HCT116 (cell line): ENCODE data around the gene TBX2. TPM values are rescaled to one million over a fixed set of nuclear protein-coding genes. Genes with fewer than 3 reads are reported as not detected.

ENCODE experiments used
- ATAC-seq: fragments of 200-7000 bp; cut with Tn5 transposase; 2 replicates; pipeline ENCODE4 v1.9.1; 2020; ENCODE audit warnings: mild to moderate bottlenecking, moderate library complexity
- BruUV-seq: library from RNA; stranded (reverse); fragments of 400-500 nt; replicated peaks from 2 replicates; lab custom pipeline; 2021; lab: Mats Ljungman, UMichigan
- CTCF ChIA-PET: fragments of 300-600 bp; sonication (Branson Sonifier 250); formaldehyde crosslinking; loops from one replicate; lab custom pipeline; 2021; ENCODE audit warnings: antibody characterized with exemption; lab: Charles Lee
- POLR2A ChIA-PET: fragments of 300-600, 350-600 bp; sonication (Branson Sonifier 250); formaldehyde crosslinking; loops from one replicate; lab custom pipeline; 2021; ENCODE audit warnings: antibody characterized with exemption; lab: Charles Lee
- RAD21 ChIA-PET, 2 experiments: fragments of 300-600 bp; sonication (Branson Sonifier 250); formaldehyde crosslinking; loops; one replicate each; lab custom pipeline; 2023; ENCODE audit warnings: low total read pairs in 2 of 2; ENCODE audit not compliant: uncharacterized antibody in 2 of 2, unreplicated experiment in 2 of 2, low non-redundant PET in 1 of 2; lab: Charles Lee
- DNase-seq: peaks from one replicate; pipeline ENCODE4 v3.0.0-alpha.2; 2010; ENCODE audit warnings: low read depth, low spot score
- H2AFZ ChIP-seq: fragments of 200-600 bp; shearing (Covaris generic), sonication (generic); 2 replicates; pipeline ENCODE4 v1.6.1; 2017; ENCODE audit warnings: low read depth, mixed run types, mixed read lengths, antibody characterized with exemption, low read length; ENCODE audit not compliant: poor library complexity, severe bottlenecking
- H3K27ac ChIP-seq: 2 replicates; pipeline ENCODE4 v1.5.1; 2012; ENCODE audit warnings: low read depth, low read length
- H3K27me3 ChIP-seq: fragments of 200-600 bp; sonication (generic); 2 replicates; pipeline ENCODE4 v1.6.1; 2016; ENCODE audit warnings: mixed run types, low read length, mixed read lengths; ENCODE audit not compliant: insufficient read depth
- H3K36me3 ChIP-seq, 2 experiments: fragments of 200-500 bp in 1 of 2; fragments of 200-600 bp in 1 of 2; sonication (Bioruptor generic) in 1 of 2; sonication (generic) in 1 of 2; 2 replicates each; pipeline versions ENCODE4 v1.5.1 to v1.6.1; 2014 to 2016; ENCODE audit warnings: low read length in 2 of 2, inconsistent platforms in 1 of 2, mixed read lengths in 1 of 2, mixed run types in 1 of 2; ENCODE audit not compliant: insufficient read depth in 2 of 2, control insufficient read depth in 1 of 2
- H3K4me1 ChIP-seq, 2 experiments: fragments of 200-600 bp in 1 of 2; sonication (generic) in 1 of 2; 2 replicates each; pipeline versions ENCODE4 v1.5.1 to v1.6.1; 2012 to 2017; ENCODE audit warnings: low read length in 2 of 2, inconsistent platforms in 1 of 2, mild to moderate bottlenecking in 1 of 2, mixed read lengths in 1 of 2, mixed run types in 1 of 2, moderate library complexity in 1 of 2; ENCODE audit not compliant: insufficient read depth in 2 of 2, control insufficient read depth in 1 of 2
- H3K4me2 ChIP-seq: fragments of 200-600 bp; sonication (generic); 2 replicates; pipeline ENCODE4 v1.6.1; 2017; ENCODE audit warnings: mixed run types, low read length, mixed read lengths
- H3K4me3 ChIP-seq, 2 experiments: fragments of 200-600 bp in 1 of 2; sonication (generic) in 1 of 2; replicated peaks in 1 of 2; 2 replicates each; pipeline ENCODE4 v1.5.1; 2011 to 2016; ENCODE audit warnings: low read length in 2 of 2, control low read depth in 1 of 2, low read depth in 1 of 2, mild to moderate bottlenecking in 1 of 2, mixed read lengths in 1 of 2, mixed run types in 1 of 2
- H3K79me2 ChIP-seq: fragments of 200-600 bp; sonication (generic); 2 replicates; pipeline ENCODE4 v1.6.1; 2017; ENCODE audit warnings: mild to moderate bottlenecking, mixed run types, low read length, moderate library complexity, mixed read lengths; ENCODE audit not compliant: insufficient read depth
- H3K9ac ChIP-seq: fragments of 200-600 bp; sonication (generic); 2 replicates; pipeline ENCODE4 v1.6.1; 2016; ENCODE audit warnings: low read length, mixed read lengths
- H3K9me2 ChIP-seq: fragments of 200-600 bp; sonication (generic), shearing (Covaris generic); 2 replicates; pipeline ENCODE4 v1.6.1; 2017; ENCODE audit warnings: mixed run types, mild to moderate bottlenecking, moderate library complexity; ENCODE audit not compliant: insufficient read depth
- H3K9me3 ChIP-seq, 2 experiments: fragments of 200-500 bp in 1 of 2; fragments of 200-600 bp in 1 of 2; sonication (Bioruptor generic) in 1 of 2; sonication (generic) in 1 of 2; 2 replicates each; pipeline ENCODE4 v1.6.1; 2014 to 2017; ENCODE audit warnings: low read length in 2 of 2, mixed read lengths in 2 of 2, inconsistent platforms in 1 of 2, low read depth in 1 of 2, mild to moderate bottlenecking in 1 of 2, mixed run types in 1 of 2, moderate library complexity in 1 of 2; ENCODE audit not compliant: control insufficient read depth in 1 of 2, insufficient read depth in 1 of 2
- H4K20me1 ChIP-seq: fragments of 200-600 bp; sonication (generic), shearing (Covaris generic); 2 replicates; pipeline ENCODE4 v1.6.1; 2017; ENCODE audit warnings: mixed run types, mild to moderate bottlenecking, moderate library complexity; ENCODE audit not compliant: insufficient read depth
- CTCF ChIP-seq, 3 experiments: fragments of 200-600 bp in 1 of 3; sonication (generic) in 1 of 3; IDR thresholded peaks in 2 of 3; conservative IDR thresholded peaks in 1 of 3; 2 replicates each; pipeline ENCODE4 v1.5.1; 2012 to 2017; ENCODE audit warnings: low read depth in 2 of 3, low read length in 2 of 3, antibody characterized with exemption in 1 of 3, borderline replicate concordance in 1 of 3, control low read depth in 1 of 3, mild to moderate bottlenecking in 1 of 3, mixed read lengths in 1 of 3, mixed run types in 1 of 3, moderate library complexity in 1 of 3; ENCODE audit not compliant: insufficient read depth in 1 of 3
- EGR1 ChIP-seq: IDR thresholded peaks from 2 replicates; pipeline ENCODE4 v1.6.1; 2012; ENCODE audit warnings: low read depth
- EZH2 ChIP-seq: fragments of 200-600 bp; sonication (generic); IDR thresholded peaks from 2 replicates; pipeline ENCODE4 v1.6.1; 2017; ENCODE audit warnings: antibody characterized with exemption, mixed run types
- FOSL1 ChIP-seq: IDR thresholded peaks from 2 replicates; pipeline ENCODE4 v1.6.1; 2012; ENCODE audit warnings: low read depth
- JUND ChIP-seq: IDR thresholded peaks from 2 replicates; pipeline ENCODE4 v1.6.1; 2012
- POLR2AphosphoS5 ChIP-seq: IDR thresholded peaks from 2 replicates; pipeline ENCODE4 v1.6.1; 2011; ENCODE audit warnings: mild to moderate bottlenecking, low read depth, low read length, moderate library complexity
- SIN3A ChIP-seq: IDR thresholded peaks from 2 replicates; pipeline ENCODE4 v1.6.1; 2012; ENCODE audit warnings: low read depth
- ZBTB33 ChIP-seq: IDR thresholded peaks from 2 replicates; pipeline ENCODE4 v1.6.1; 2011; ENCODE audit warnings: mild to moderate bottlenecking, low read length, moderate library complexity; ENCODE audit not compliant: insufficient replicate concordance; ENCODE audit errors: extremely low read depth
- ZNF274 ChIP-seq: fragments of 200-500 bp; sonication (Bioruptor generic); IDR thresholded peaks from 2 replicates; pipeline ENCODE4 v1.6.1; 2014; ENCODE audit warnings: mild to moderate bottlenecking, low read depth, low read length, inconsistent platforms
- intact Hi-C: fragments of 100-400 bp; cut with micrococcal nuclease; formaldehyde crosslinking; loops from 2 replicates; pipeline ENCODE4 v1.10.0; 2022
- total RNA-seq: library from RNA; stranded (reverse); gene quantifications from one replicate; pipeline ENCODE4 v1.2.1, GENCODE V29; 2021; ENCODE audit not compliant: unreplicated experiment

TBX2 gene
- total RNA-seq, 1 experiment from 2014 or later: 0.71 TPM

- no peak for ATAC-seq
- ChIA-PET POLR2A (no interaction called here), RAD21 (no interaction called here), CTCF (no interaction called here)
- H3K36me3 ChIP-seq: no peaks in the 10 kb centered on the region
- H3K27ac ChIP-seq: no peak within 1 kb of the TSS
- no peak within 1 kb of the TSS for H2AFZ ChIP-seq
- no peak for TF ChIP-seq ZNF274
- no peak for TF ChIP-seq POLR2AphosphoS5
- no peak for TF ChIP-seq SIN3A
- no peak for TF ChIP-seq FOSL1
- TF ChIP-seq ZBTB33: no peak
- TF ChIP-seq JUND: no peak
- no peak for TF ChIP-seq EZH2
- no peak for TF ChIP-seq EGR1
- no peak for TF ChIP-seq CTCF (IDR thresholded peaks at IDR 0.05 in 2 of 3, conservative IDR thresholded peaks at IDR 0.05 in 1 of 3; ENCODE audit: borderline replicate concordance in 1 of 3, insufficient read depth in 1 of 3, low read depth in 2 of 3, low read length in 2 of 3)
- H4K20me1 ChIP-seq: no peaks in the 10 kb centered on the region
- intact Hi-C loops: no loop called here
- no peak for DNase-seq
- H3K9me3 ChIP-seq: no peaks in the 10 kb centered on the region
- no peaks in the 10 kb centered on the region for H3K27me3 ChIP-seq
- H3K79me2 ChIP-seq: no peaks in the 10 kb centered on the region
- H3K4me3 ChIP-seq: no peak within 1 kb of the TSS
- H3K9ac ChIP-seq: no peak within 1 kb of the TSS
- no peaks in the 10 kb centered on the region for H3K9me2 ChIP-seq
- H3K4me1 ChIP-seq: no peaks in the 10 kb centered on the region
- H3K4me2 ChIP-seq: no peak within 1 kb of the TSS
- no TSS peak for BruUV-seq
Measured at GRCh38 chr17:61452301-61453290, 53.0 kb downstream of the TBX2 start, which contains the start of gene TBX4. Gene TBX4, plus strand, starts transcription at chr17:61452422. Its CDS starts 4,069 bp downstream, at chr17:61456491.
